ENCODE results near the gene ZBTB20.

DNA sequence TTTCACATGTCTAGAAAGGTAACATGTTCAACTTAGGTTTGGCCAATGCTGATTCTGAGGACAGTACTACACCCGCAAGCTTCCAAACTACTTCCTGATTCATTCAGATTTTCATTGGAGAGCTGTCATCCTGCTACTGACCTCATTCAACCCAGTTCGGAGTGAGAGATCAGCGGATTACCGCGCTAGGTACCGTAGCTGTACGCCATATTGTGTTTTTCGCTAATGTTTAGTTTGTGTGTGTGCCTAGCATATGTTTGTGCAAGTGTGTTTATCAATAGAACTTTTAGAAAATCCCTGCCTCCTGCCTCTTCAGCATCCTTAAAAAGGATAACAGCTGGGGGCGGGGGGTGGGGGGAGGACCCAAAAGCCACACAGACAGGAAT is 1.1 kb downstream of the ZBTB20 start:
- TF ChIP-seq, protein P1, sequence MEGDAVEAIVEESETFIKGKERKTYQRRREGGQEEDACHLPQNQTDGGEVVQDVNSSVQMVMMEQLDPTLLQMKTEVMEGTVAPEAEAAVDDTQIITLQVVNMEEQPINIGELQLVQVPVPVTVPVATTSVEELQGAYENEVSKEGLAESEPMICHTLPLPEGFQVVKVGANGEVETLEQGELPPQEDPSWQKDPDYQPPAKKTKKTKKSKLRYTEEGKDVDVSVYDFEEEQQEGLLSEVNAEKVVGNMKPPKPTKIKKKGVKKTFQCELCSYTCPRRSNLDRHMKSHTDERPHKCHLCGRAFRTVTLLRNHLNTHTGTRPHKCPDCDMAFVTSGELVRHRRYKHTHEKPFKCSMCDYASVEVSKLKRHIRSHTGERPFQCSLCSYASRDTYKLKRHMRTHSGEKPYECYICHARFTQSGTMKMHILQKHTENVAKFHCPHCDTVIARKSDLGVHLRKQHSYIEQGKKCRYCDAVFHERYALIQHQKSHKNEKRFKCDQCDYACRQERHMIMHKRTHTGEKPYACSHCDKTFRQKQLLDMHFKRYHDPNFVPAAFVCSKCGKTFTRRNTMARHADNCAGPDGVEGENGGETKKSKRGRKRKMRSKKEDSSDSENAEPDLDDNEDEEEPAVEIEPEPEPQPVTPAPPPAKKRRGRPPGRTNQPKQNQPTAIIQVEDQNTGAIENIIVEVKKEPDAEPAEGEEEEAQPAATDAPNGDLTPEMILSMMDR (IDR thresholded peaks at IDR 0.05; ENCODE audit: low read depth, low read length), result no peak
- no peak for TF ChIP-seq EZH2phosphoT487 (IDR thresholded peaks at IDR 0.05; ENCODE audit: low read depth)

Data from OCI-LY3 (cell line).